ENCODE data around the gene TP53I13. TPM values are rescaled to one million over a fixed set of nuclear protein-coding genes. Genes with fewer than 3 reads are reported as not detected.

Gene TP53I13
- total RNA-seq, 1 experiment from 2014 or later = 28.1 TPM

GRCh38 chr17:29620779-29621500 lies 52.4 kb downstream of the TP53I13 start:
- H4K5ac ChIP-seq (ENCODE audit: insufficient read length, low read depth, low read length) = no peak overlapping the region
- H3K79me2 ChIP-seq (ENCODE audit: insufficient read depth, low read length) = no peaks in the 10 kb centered on the region
- H3K27ac Mint-ChIP-seq = no peak overlapping the region; a peak in 1 of 7 replicates
- H2BK15ac ChIP-seq (ENCODE audit: low read depth, low read length) = no peak overlapping the region
- peaks cover 10% of the 10 kb centered on the region for H3K27me3 ChIP-seq (ENCODE audit: insufficient read depth, low read length)
- H3K27me3 Mint-ChIP-seq (ENCODE audit: low read depth) = peaks cover 75% of the 10 kb centered on the region
- H3K36me3 Mint-ChIP-seq (ENCODE audit: insufficient read depth in 1 of 3, low read depth in 3 of 3) = no peaks in the 10 kb centered on the region
- H3K14ac ChIP-seq (ENCODE audit: insufficient read depth, low read length) = no peak overlapping the region
- peaks cover 48 to 72% of the 10 kb centered on the region in 2 experiments for H3K4me1 Mint-ChIP-seq
- no peak overlapping the region for H3K4ac ChIP-seq (ENCODE audit: low read depth, low read length)
- no peaks in the 10 kb centered on the region for H3K9me3 Mint-ChIP-seq
- H2AK5ac ChIP-seq (ENCODE audit: insufficient read length, low read length) = no peak overlapping the region
- H3K23me2 ChIP-seq (ENCODE audit: insufficient read length, low read depth, low read length, poor library complexity, severe bottlenecking) = peaks cover 11% of the 10 kb centered on the region
- no peak overlapping the region for H3K27ac ChIP-seq (ENCODE audit: insufficient read length, low read depth, low read length)
- H3K23ac ChIP-seq (ENCODE audit: insufficient read length, low read depth, low read length) = no peak overlapping the region
- peak overlapping the region in 1 of 2 experiments; percentile 84; a peak in 2 of 5 replicates for H3K4me3 Mint-ChIP-seq
- H3K4me2 ChIP-seq (ENCODE audit: insufficient read depth, insufficient read length, low read length) = no peak overlapping the region
- no peaks in the 10 kb centered on the region for H4K20me1 ChIP-seq (ENCODE audit: control insufficient read depth, insufficient read depth, insufficient read length)
- no peak overlapping the region for H2BK20ac ChIP-seq (ENCODE audit: low read depth, low read length, poor library complexity, severe bottlenecking)
- TF ChIP-seq, protein P1, sequence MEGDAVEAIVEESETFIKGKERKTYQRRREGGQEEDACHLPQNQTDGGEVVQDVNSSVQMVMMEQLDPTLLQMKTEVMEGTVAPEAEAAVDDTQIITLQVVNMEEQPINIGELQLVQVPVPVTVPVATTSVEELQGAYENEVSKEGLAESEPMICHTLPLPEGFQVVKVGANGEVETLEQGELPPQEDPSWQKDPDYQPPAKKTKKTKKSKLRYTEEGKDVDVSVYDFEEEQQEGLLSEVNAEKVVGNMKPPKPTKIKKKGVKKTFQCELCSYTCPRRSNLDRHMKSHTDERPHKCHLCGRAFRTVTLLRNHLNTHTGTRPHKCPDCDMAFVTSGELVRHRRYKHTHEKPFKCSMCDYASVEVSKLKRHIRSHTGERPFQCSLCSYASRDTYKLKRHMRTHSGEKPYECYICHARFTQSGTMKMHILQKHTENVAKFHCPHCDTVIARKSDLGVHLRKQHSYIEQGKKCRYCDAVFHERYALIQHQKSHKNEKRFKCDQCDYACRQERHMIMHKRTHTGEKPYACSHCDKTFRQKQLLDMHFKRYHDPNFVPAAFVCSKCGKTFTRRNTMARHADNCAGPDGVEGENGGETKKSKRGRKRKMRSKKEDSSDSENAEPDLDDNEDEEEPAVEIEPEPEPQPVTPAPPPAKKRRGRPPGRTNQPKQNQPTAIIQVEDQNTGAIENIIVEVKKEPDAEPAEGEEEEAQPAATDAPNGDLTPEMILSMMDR (conservative IDR thresholded peaks at IDR 0.05) = no peak
- WGBS (ENCODE audit: extremely low coverage, insufficient read length, low lambda C conversion rate) = no CpG with 5 or more reads among the region's 12 CpGs
- H3K9me3 ChIP-seq (ENCODE audit: control insufficient read depth, low read depth, low read length) = no peaks in the 10 kb centered on the region
- H2BK120ac ChIP-seq (ENCODE audit: low read depth, low read length, poor library complexity, severe bottlenecking) = no peak overlapping the region
- no peak overlapping the region for H2BK12ac ChIP-seq (ENCODE audit: insufficient read length, low read depth, low read length)
- no peak overlapping the region for H3T11ph ChIP-seq (ENCODE audit: low read length)
- peaks cover 5% of the 10 kb centered on the region; the same call in 1 of the 2 replicates for H3K4me1 ChIP-seq (ENCODE audit: insufficient read depth, low read length)
- no peak overlapping the region for H3K56ac ChIP-seq (ENCODE audit: insufficient read length, low read depth, low read length)
- H3K18ac ChIP-seq (ENCODE audit: insufficient read length, low read depth, low read length) = no peak overlapping the region
- H2AFZ ChIP-seq (ENCODE audit: low read length) = no peak overlapping the region
- no peak for DNase-seq
- H3K9ac ChIP-seq (ENCODE audit: extremely low read depth, insufficient read length, low read length) = no peak overlapping the region
- H2BK5ac ChIP-seq (ENCODE audit: insufficient read length, low read length) = no peak overlapping the region
- no peak overlapping the region for H4K91ac ChIP-seq (ENCODE audit: insufficient read length, low read depth, low read length)
- H3K79me1 ChIP-seq (ENCODE audit: insufficient read depth, low read depth, low read length, poor library complexity, severe bottlenecking) = no peaks in the 10 kb centered on the region
- H4K8ac ChIP-seq (replicated peaks; ENCODE audit: insufficient read length, low read depth, low read length) = no peak overlapping the region

All from H9 (cell line).